ENCODE measurements around the gene COQ4. TPM values are rescaled to one million over a fixed set of nuclear protein-coding genes. Genes with fewer than 3 reads are reported as not detected.

Gene COQ4
- total and polyA plus RNA-seq, 2 of the 8 experiments (the other 6 are each of a cell fraction or from before 2014, with no cell fraction given), result 32.3 to 58.8 TPM

GRCh38 chr9:128342971-128343680 lies 20.5 kb downstream of the COQ4 start (continued):
- TF ChIP-seq HDAC6 (IDR thresholded peaks at IDR 0.05; ENCODE audit: low read depth, low read length), result no peak
- TF ChIP-seq CBX5 (IDR thresholded peaks at IDR 0.05; ENCODE audit: low read depth, low read length), result no peak
- TF ChIP-seq TBP (IDR thresholded peaks at IDR 0.05; ENCODE audit: low read depth, low read length), result no peak
- no peak for TF ChIP-seq CHD7 (IDR thresholded peaks at IDR 0.05; ENCODE audit: insufficient replicate concordance, low read length)
- no peak for TF ChIP-seq POU5F1 (IDR thresholded peaks at IDR 0.05; ENCODE audit: low read depth, low read length)
- no peak for TF ChIP-seq TCF12 (IDR thresholded peaks at IDR 0.05; ENCODE audit: low read depth, low read length)
- no peak for TF ChIP-seq JUN (IDR thresholded peaks at IDR 0.05; ENCODE audit: low read depth, low read length)
- no peak for TF ChIP-seq CEBPB (IDR thresholded peaks at IDR 0.05; ENCODE audit: low read depth, low read length)
- no peak for TF ChIP-seq ATF3 (IDR thresholded peaks at IDR 0.05; ENCODE audit: insufficient read depth, low read depth, low read length)
